HG03097 (cell line): ENCODE measurements around the gene COX10.
"Not testable (repeated sequence)": the region's sequence is repeated elsewhere in the genome, so short reads cannot be mapped to it uniquely, and the experiment has no call there.

Experiments used
- ATAC-seq: cut with Tn5 transposase; IDR thresholded peaks from one replicate; pipeline ENCODE4 v1.9.1; 2021; ENCODE audit not compliant: unreplicated experiment, low FRiP score

Gene COX10

GRCh38 chr17:14069251-14070021 lies at the start of gene COX10:
Gene COX10 (plus strand): TSS chr17:14069504. CDS start chr17:14069606, 102 bp downstream.
- peak; percentile 98 for ATAC-seq

GRCh38 chr17:14021651-14022294 lies 47.5 kb upstream of the COX10 start:
- ATAC-seq = not testable (repeated sequence)

GRCh38 chr17:14029755-14030154 lies 39.5 kb upstream of the COX10 start:
- not testable (repeated sequence) for ATAC-seq

- no peak for ATAC-seq
Observed at GRCh38 chr17:14032234-14032633, 37.1 kb upstream of the COX10 start.

GRCh38 chr17:14033166-14033565 lies 36.1 kb upstream of the COX10 start:
- no peak for ATAC-seq

- no peak for ATAC-seq
Observed at GRCh38 chr17:14037453-14037852, 31.9 kb upstream of the COX10 start.

- ATAC-seq = no peak
Observed at GRCh38 chr17:14038206-14038605, 31.1 kb upstream of the COX10 start.

- ATAC-seq = no peak
Observed at GRCh38 chr17:14042411-14042810, 26.9 kb upstream of the COX10 start.

GRCh38 chr17:14044702-14045101 lies 24.6 kb upstream of the COX10 start:
- ATAC-seq = no peak

GRCh38 chr17:14046978-14047377 lies 22.3 kb upstream of the COX10 start:
- no peak for ATAC-seq

- ATAC-seq = no peak
Observed at GRCh38 chr17:14047591-14047990, 21.7 kb upstream of the COX10 start.

GRCh38 chr17:14048169-14048568 lies 21.1 kb upstream of the COX10 start:
- ATAC-seq = no peak

GRCh38 chr17:14050616-14051015 lies 18.7 kb upstream of the COX10 start:
- ATAC-seq = no peak

- ATAC-seq = no peak
Observed at GRCh38 chr17:14051692-14052091, 17.6 kb upstream of the COX10 start.

GRCh38 chr17:14052886-14053615 lies 16.3 kb upstream of the COX10 start:
- ATAC-seq = no peak

GRCh38 chr17:14057591-14057990 lies 11.7 kb upstream of the COX10 start:
- ATAC-seq = no peak

GRCh38 chr17:14058051-14058450 lies 11.3 kb upstream of the COX10 start:
- ATAC-seq = no peak

- no peak for ATAC-seq
Observed at GRCh38 chr17:14060706-14061105, 8.6 kb upstream of the COX10 start.

- no peak for ATAC-seq
Observed at GRCh38 chr17:14061666-14062560, 7.4 kb upstream of the COX10 start.

- ATAC-seq = no peak
Observed at GRCh38 chr17:14067347-14067746, 2.0 kb upstream of the COX10 start.
